H1 (cell line): ENCODE results near the gene PDGFRA. TPM values are rescaled to one million over a fixed set of nuclear protein-coding genes. Genes with fewer than 3 reads are reported as not detected.

Source experiments
- CTCF ChIA-PET: fragments of 300-600 bp; sonication (Branson Sonifier 250); formaldehyde crosslinking; loops from one replicate; lab custom pipeline; 2021; ENCODE audit not compliant: partially characterized antibody; lab: Charles Lee
- POLR2A ChIA-PET: fragments of 300-600 bp; sonication (Branson Sonifier 250); formaldehyde crosslinking; loops from one replicate; lab custom pipeline; 2021; ENCODE audit warnings: inconsistent platforms; ENCODE audit not compliant: partially characterized antibody; lab: Charles Lee
- DNase-seq, 2 experiments: peaks; one replicate each; pipeline versions ENCODE4 v3.0.0 to v3.0.0-alpha.2; 2010 to 2022; ENCODE audit warnings: low spot score in 2 of 2, low read depth in 1 of 2, mixed read lengths in 1 of 2
- FAIRE-seq: peaks from 2 replicates; lab custom pipeline; 2011; peaks lifted over from hg19 to GRCh38; lab: Jason Lieb, UNC
- H2AFZ ChIP-seq: 2 replicates; pipeline ENCODE4 v1.8.1; 2012; ENCODE audit warnings: low read length, inconsistent platforms
- H2AK5ac ChIP-seq: 2 replicates; pipeline ENCODE4 v1.6.1; 2013; ENCODE audit warnings: low read depth, low read length
- H2BK120ac ChIP-seq: replicated peaks from 2 replicates; pipeline ENCODE3; 2013; ENCODE audit warnings: low read depth, low read length, inconsistent platforms
- H2BK12ac ChIP-seq: 2 replicates; pipeline ENCODE4 v1.6.1; 2013; ENCODE audit warnings: low read depth, low read length
- H2BK15ac ChIP-seq: 2 replicates; pipeline ENCODE4 v1.6.1; 2013; ENCODE audit warnings: low read length
- H2BK20ac ChIP-seq: 2 replicates; pipeline ENCODE4 v1.6.1; 2013; ENCODE audit warnings: low read length
- H2BK5ac ChIP-seq: 2 replicates; pipeline ENCODE4 v1.6.1; 2013; ENCODE audit warnings: low read depth, low read length
- H3K14ac ChIP-seq: 2 replicates; pipeline ENCODE4 v1.6.1; 2013; ENCODE audit warnings: inconsistent platforms; ENCODE audit not compliant: insufficient read length
- H3K18ac ChIP-seq: 2 replicates; pipeline ENCODE4 v1.6.1; 2013; ENCODE audit warnings: low read length; ENCODE audit errors: extremely low read depth
- H3K23ac ChIP-seq: 2 replicates; pipeline ENCODE4 v1.6.1; 2013; ENCODE audit warnings: inconsistent platforms; ENCODE audit not compliant: insufficient read length
- H3K23me2 ChIP-seq: 2 replicates; pipeline ENCODE4 v1.6.1; 2013; ENCODE audit warnings: low read depth, low read length
- H3K27ac ChIP-seq: 2 replicates; pipeline ENCODE4 v1.6.1; 2011; ENCODE audit warnings: low read depth, low read length, inconsistent platforms
- H3K27me3 ChIP-seq, 4 experiments: replicated peaks in 1 of 4; 1 replicate in 1 of 4; 2 replicates in 3 of 4; pipeline versions ENCODE4 v1.6.1 to v1.8.1; 2011 to 2013; ENCODE audit warnings: low read length in 3 of 4, mild to moderate bottlenecking in 3 of 4, inconsistent platforms in 2 of 4, mixed read lengths in 2 of 4, moderate library complexity in 1 of 4; ENCODE audit not compliant: control insufficient read depth in 3 of 4, insufficient read depth in 3 of 4; ENCODE audit errors: extremely low read depth in 1 of 4
- H3K36me3 ChIP-seq, 4 experiments: 2 replicates each; pipeline versions ENCODE4 v1.6.1 to v1.8.1; 2011 to 2013; ENCODE audit warnings: mild to moderate bottlenecking in 4 of 4, low read length in 3 of 4, moderate library complexity in 2 of 4, control low read depth in 1 of 4, inconsistent platforms in 1 of 4; ENCODE audit not compliant: insufficient read depth in 4 of 4, control insufficient read depth in 2 of 4
- H3K4ac ChIP-seq: replicated peaks from 2 replicates; pipeline ENCODE3; 2013; ENCODE audit warnings: low read length, low read depth, mixed read lengths, inconsistent platforms; ENCODE audit not compliant: insufficient read length
- H3K4me1 ChIP-seq, 4 experiments: replicated peaks in 1 of 4; 1 replicate in 1 of 4; 2 replicates in 3 of 4; pipeline versions ENCODE4 v1.6.1 to v1.8.1; 2011 to 2013; ENCODE audit warnings: low read length in 3 of 4, inconsistent platforms in 2 of 4, mixed read lengths in 1 of 4; ENCODE audit not compliant: insufficient read depth in 4 of 4, control insufficient read depth in 3 of 4
- H3K4me2 ChIP-seq, 2 experiments: 2 replicates each; pipeline versions ENCODE4 v1.6.1 to v1.8.1; 2011 to 2013; ENCODE audit warnings: low read depth in 2 of 2, low read length in 2 of 2, control low read depth in 1 of 2, inconsistent platforms in 1 of 2, mild to moderate bottlenecking in 1 of 2; ENCODE audit not compliant: insufficient read depth in 1 of 2
- H3K4me3 ChIP-seq, 4 experiments: fragments of 200-600, 300-600 bp in 1 of 4; sonication (generic), shearing (Covaris generic), sonication (Bioruptor Twin) in 1 of 4; 2 replicates each; pipeline versions ENCODE4 v1.5.1 to v1.8.1; 2011 to 2016; ENCODE audit warnings: low read length in 4 of 4, low read depth in 3 of 4, control low read depth in 2 of 4, inconsistent platforms in 2 of 4, mild to moderate bottlenecking in 2 of 4, mixed read lengths in 1 of 4, moderate library complexity in 1 of 4; ENCODE audit not compliant: insufficient read depth in 2 of 4; ENCODE audit errors: extremely low read depth in 1 of 4
- H3K56ac ChIP-seq: replicated peaks from 2 replicates; pipeline ENCODE3; 2013; ENCODE audit warnings: low read depth, mild to moderate bottlenecking, mixed read lengths, low read length, inconsistent platforms; ENCODE audit not compliant: insufficient read length
- H3K79me1 ChIP-seq: 2 replicates; pipeline ENCODE4 v1.6.1; 2013; ENCODE audit warnings: low read depth, low read length, control low read depth
- H3K79me2 ChIP-seq, 2 experiments: 2 replicates each; pipeline versions ENCODE4 v1.6.1 to v1.8.1; 2012 to 2013; ENCODE audit warnings: low read length in 2 of 2, mild to moderate bottlenecking in 2 of 2, inconsistent platforms in 1 of 2; ENCODE audit not compliant: insufficient read depth in 2 of 2, control insufficient read depth in 1 of 2
- H3K9ac ChIP-seq, 4 experiments: replicated peaks in 1 of 4; 1 replicate in 1 of 4; 2 replicates in 3 of 4; pipeline versions ENCODE4 v1.6.1 to v1.8.1; 2011 to 2013; ENCODE audit warnings: low read depth in 3 of 4, low read length in 3 of 4, control low read depth in 2 of 4, mild to moderate bottlenecking in 2 of 4, moderate library complexity in 2 of 4, inconsistent platforms in 1 of 4; ENCODE audit errors: extremely low read depth in 1 of 4
- H3K9me3 ChIP-seq, 2 experiments: 2 replicates each; pipeline versions ENCODE4 v1.6.1 to v1.8.1; 2012 to 2013; ENCODE audit warnings: mild to moderate bottlenecking in 2 of 2, moderate library complexity in 2 of 2, control low read depth in 1 of 2, inconsistent platforms in 1 of 2, low read depth in 1 of 2, low read length in 1 of 2, mixed read lengths in 1 of 2; ENCODE audit not compliant: insufficient read depth in 2 of 2
- H4K20me1 ChIP-seq, 2 experiments: replicated peaks in 1 of 2; 2 replicates each; pipeline versions ENCODE3 to v1.8.1; 2011 to 2013; ENCODE audit warnings: inconsistent platforms in 2 of 2, low read length in 2 of 2, mild to moderate bottlenecking in 1 of 2; ENCODE audit not compliant: insufficient read depth in 2 of 2, control insufficient read depth in 1 of 2
- H4K5ac ChIP-seq: 2 replicates; pipeline ENCODE4 v1.6.1; 2013; ENCODE audit warnings: low read length, low read depth, mixed read lengths, inconsistent platforms; ENCODE audit not compliant: insufficient read length
- H4K8ac ChIP-seq: 2 replicates; pipeline ENCODE4 v1.8.0; 2013; ENCODE audit warnings: mild to moderate bottlenecking, moderate library complexity, low read length, inconsistent platforms; ENCODE audit not compliant: insufficient read depth; ENCODE audit errors: extremely low read depth
- H4K91ac ChIP-seq: replicated peaks from 2 replicates; pipeline ENCODE3; 2013; ENCODE audit warnings: low read length, mixed read lengths, inconsistent platforms; ENCODE audit not compliant: insufficient read length
- CEBPB ChIP-seq: IDR thresholded peaks from 2 replicates; pipeline ENCODE4 v1.6.1; 2012; ENCODE audit warnings: low read depth, low read length
- GABPA ChIP-seq: IDR thresholded peaks from 2 replicates; pipeline ENCODE4 v1.6.1; 2011; ENCODE audit warnings: mild to moderate bottlenecking, low read length, moderate library complexity, borderline replicate concordance; ENCODE audit not compliant: insufficient read depth
- HDAC2 ChIP-seq, 2 experiments: fragments of 300-600 bp in 1 of 2; sonication (generic) in 1 of 2; IDR thresholded peaks; 2 replicates each; pipeline ENCODE4 v1.6.1; 2011 to 2012; ENCODE audit warnings: low read depth in 2 of 2, low read length in 2 of 2, mild to moderate bottlenecking in 2 of 2, moderate library complexity in 2 of 2, borderline replicate concordance in 1 of 2, inconsistent platforms in 1 of 2
- JUND ChIP-seq: IDR thresholded peaks from 2 replicates; pipeline ENCODE4 v1.6.1; 2011; ENCODE audit warnings: mild to moderate bottlenecking, improper control_type of control experiment, low read length
- KDM4A ChIP-seq: IDR thresholded peaks from one replicate; pipeline ENCODE4 v1.7.1; 2012; ENCODE audit warnings: low read depth, mild to moderate bottlenecking, moderate library complexity, low read length, inconsistent platforms; ENCODE audit not compliant: severe bottlenecking
- KDM5A ChIP-seq: fragments of 200-600 bp; IDR thresholded peaks from 2 replicates; pipeline ENCODE4 v1.7.1; 2012; ENCODE audit warnings: mild to moderate bottlenecking, low read length, inconsistent platforms, mixed read lengths
- MAFK ChIP-seq: IDR thresholded peaks from 2 replicates; pipeline ENCODE4 v1.6.1; 2012; ENCODE audit warnings: low read depth, mild to moderate bottlenecking, improper control_type of control experiment, low read length
- NANOG ChIP-seq: IDR thresholded peaks from 2 replicates; pipeline ENCODE4 v1.6.1; 2011; ENCODE audit warnings: low read length, low read depth, mild to moderate bottlenecking, inconsistent platforms; ENCODE audit not compliant: insufficient read depth, poor library complexity, severe bottlenecking
- NRF1 ChIP-seq: IDR thresholded peaks from 2 replicates; pipeline ENCODE4 v1.6.1; 2011; ENCODE audit warnings: mild to moderate bottlenecking, low read depth, low read length, improper control_type of control experiment
- SIRT6 ChIP-seq: IDR thresholded peaks from one replicate; pipeline ENCODE4 v1.7.1; 2012; ENCODE audit warnings: low read length, inconsistent platforms
- SP4 ChIP-seq: IDR thresholded peaks from 2 replicates; pipeline ENCODE4 v1.6.1; 2012; ENCODE audit warnings: low read length, inconsistent platforms
- WGBS, 2 experiments: shearing (Covaris generic) in 1 of 2; methylation state at CpG; one replicate each; pipeline versions ENCODE4 v1.1.6 to v1.1.7; 2013 to 2015; ENCODE audit warnings: low lambda C conversion rate in 2 of 2, mixed read lengths in 2 of 2, inconsistent platforms in 1 of 2, low coverage in 1 of 2, missing lambda C conversion rate in 1 of 2; ENCODE audit not compliant: insufficient replicate concordance in 2 of 2, insufficient coverage in 1 of 2, insufficient read length in 1 of 2; ENCODE audit errors: extremely low coverage in 1 of 2, missing lambda C conversion rate in 1 of 2; 5-methylcytosine and 5-hydroxymethylcytosine counted together
- polyA plus RNA-seq, 7 experiments: library from polyadenylated mRNA; depleted of rRNA in 3 of 7; stranded (reverse) in 5 of 7; unstranded in 2 of 7; fragments of >200 nt in 5 of 7; fragments of 200-250 nt in 2 of 7; gene quantifications; 1 replicate in 5 of 7; 2 replicates in 1 of 7; 4 replicates in 1 of 7; pipeline versions ENCODE4 v1.2.1 to v1.2.3, GENCODE V29; 2011 to 2013; ENCODE audit warnings: missing spikeins in 2 of 7, mixed read lengths in 2 of 7
- total RNA-seq: library from RNA; stranded (reverse); fragmentation: NEBNext Ultra II Directional; extraction: Animal tissue kit (Norgen Biotek cat#: 25700); gene quantifications from 2 replicates; pipeline ENCODE4 v1.2.1, GENCODE V29; 2021

Gene PDGFRA
- total and polyA plus RNA-seq, 2 of the 8 experiments (the other 6 are each of a cell fraction or from before 2014, with no cell fraction given), result 1.4 to 3.4 TPM

DNA sequence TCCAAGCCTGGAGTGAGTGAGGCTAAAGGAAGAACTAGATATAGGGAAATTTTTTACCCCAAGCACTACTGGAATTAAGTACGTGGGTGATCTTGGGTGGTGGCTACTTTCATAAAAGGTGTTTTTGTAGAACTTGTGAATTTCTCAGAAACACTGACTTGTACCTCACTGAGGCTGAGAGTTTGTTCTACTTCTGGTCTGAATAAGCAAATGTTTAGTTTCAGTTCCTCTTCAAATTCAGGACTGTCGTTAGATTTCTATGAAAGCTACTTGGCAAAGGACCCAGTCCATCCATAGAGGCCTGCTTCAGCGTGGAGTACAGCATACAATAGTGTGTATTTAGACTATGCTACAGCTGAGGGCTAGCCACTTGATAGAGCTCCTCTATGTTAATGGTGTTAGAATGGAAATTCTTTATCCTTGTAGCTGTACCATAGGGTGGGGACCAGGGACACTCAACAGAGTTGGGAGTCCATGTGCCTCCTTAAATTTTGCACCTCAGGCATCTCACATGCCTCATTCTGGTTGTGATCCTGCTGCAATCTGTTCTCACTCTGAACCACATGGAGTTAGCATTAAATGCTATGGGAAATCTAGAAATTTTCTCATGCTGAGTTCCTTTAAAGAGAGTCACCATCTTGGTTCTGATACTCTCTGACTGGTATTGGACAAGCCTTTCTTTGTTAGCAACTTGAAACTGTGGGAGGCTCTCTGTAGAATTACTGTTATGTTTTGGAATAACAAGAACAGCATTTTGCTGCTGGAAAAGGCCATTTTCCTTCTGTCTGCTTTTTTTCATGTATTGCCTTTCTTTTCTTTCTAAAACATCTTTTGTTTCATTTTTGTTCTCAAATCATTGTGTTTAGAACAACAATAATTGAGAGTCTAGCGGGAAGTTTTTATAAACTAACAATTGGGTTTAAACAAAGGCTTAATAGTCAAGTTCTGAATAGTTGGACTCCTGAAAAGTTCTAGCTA lies 86.8 kb downstream of the PDGFRA start:
- Histone ChIP-seq H3K36me3 (no peaks in the 10 kb centered on the region), H4K20me1 (no peaks in the 10 kb centered on the region), H3K27ac (no peak overlapping the region), H2BK12ac (no peak overlapping the region), H3K9me3 (no peaks in the 10 kb centered on the region), H3K79me1 (no peaks in the 10 kb centered on the region), H3K18ac (no peak overlapping the region), H3K4me1 (peaks cover 0 to 4% (median 0%) of the 10 kb centered on the region in 4 experiments; a peak in 3 of 7 replicates), H2BK5ac (no peak overlapping the region), H2BK15ac (no peak overlapping the region), H4K91ac (no peak overlapping the region), H2AK5ac (no peak overlapping the region), H2BK20ac (no peak overlapping the region), H4K8ac (no peak overlapping the region), H3K9ac (no peak overlapping the region), H3K23me2 (no peaks in the 10 kb centered on the region), H3K27me3 (no peaks in the 10 kb centered on the region), H3K4me2 (no peak overlapping the region), H3K14ac (no peak overlapping the region), H3K79me2 (no peaks in the 10 kb centered on the region), H2AFZ (no peak overlapping the region), H2BK120ac (no peak overlapping the region), H3K23ac (no peak overlapping the region), H3K4ac (no peak overlapping the region), H3K4me3 (no peak overlapping the region), H3K56ac (no peak overlapping the region), H4K5ac (no peak overlapping the region)
- ChIA-PET CTCF (interaction anchor here (0.6 to 1.9 kb wide), 2 partner anchors 124 to 646 kb away, joined by 3 to 4 read pairs; no protein-coding TSS in a partner anchor), POLR2A (no interaction called here)
- DNase-seq (no peak), FAIRE-seq (no peak)
- TF ChIP-seq NRF1, result no peak
- TF ChIP-seq GABPA, result no peak
- no peak for TF ChIP-seq JUND
- TF ChIP-seq MAFK, result no peak
- TF ChIP-seq KDM5A, result no peak
- TF ChIP-seq CEBPB, result no peak
- no peak for TF ChIP-seq HDAC2 (IDR thresholded peaks at IDR 0.05; ENCODE audit: borderline replicate concordance in 1 of 2, low read depth in 2 of 2, low read length in 2 of 2)
- TF ChIP-seq SP4, result no peak
- TF ChIP-seq KDM4A, result no peak
- no peak for TF ChIP-seq NANOG
- no peak for TF ChIP-seq SIRT6
- 89% methylated on average over 4 of the region's 4 CpGs; no CpG with 5 or more reads in 1 of the 2 experiments for WGBS, 2 experiments
